Activated CD4-positive, alpha-beta T cell treated with anti-CD3 and anti-CD28 coated beads, Interleukin-10, Interleukin-2, amounts not matched to agents 100 ng/mL and 50 ng/mL, durations not matched to agents 16 hours and 8 hours (primary cell): ENCODE results near the gene DCP2.
A peak's percentile ranks its signal among the peaks of the same experiment; 100 is the strongest.

Experiments used
- DNase-seq: peaks from one replicate; pipeline ENCODE4 v3.0.0-alpha.2; 2020

DCP2 gene

GRCh38 chr5:113047733-113048652 lies 71.4 kb downstream of the DCP2 start:
- DNase-seq = no peak

- DNase-seq = no peak
Measured at GRCh38 chr5:113048931-113049330, 72.3 kb downstream of the DCP2 start.

GRCh38 chr5:113050721-113051382 lies 74.3 kb downstream of the DCP2 start:
- DNase-seq = peak; percentile 84

DNA sequence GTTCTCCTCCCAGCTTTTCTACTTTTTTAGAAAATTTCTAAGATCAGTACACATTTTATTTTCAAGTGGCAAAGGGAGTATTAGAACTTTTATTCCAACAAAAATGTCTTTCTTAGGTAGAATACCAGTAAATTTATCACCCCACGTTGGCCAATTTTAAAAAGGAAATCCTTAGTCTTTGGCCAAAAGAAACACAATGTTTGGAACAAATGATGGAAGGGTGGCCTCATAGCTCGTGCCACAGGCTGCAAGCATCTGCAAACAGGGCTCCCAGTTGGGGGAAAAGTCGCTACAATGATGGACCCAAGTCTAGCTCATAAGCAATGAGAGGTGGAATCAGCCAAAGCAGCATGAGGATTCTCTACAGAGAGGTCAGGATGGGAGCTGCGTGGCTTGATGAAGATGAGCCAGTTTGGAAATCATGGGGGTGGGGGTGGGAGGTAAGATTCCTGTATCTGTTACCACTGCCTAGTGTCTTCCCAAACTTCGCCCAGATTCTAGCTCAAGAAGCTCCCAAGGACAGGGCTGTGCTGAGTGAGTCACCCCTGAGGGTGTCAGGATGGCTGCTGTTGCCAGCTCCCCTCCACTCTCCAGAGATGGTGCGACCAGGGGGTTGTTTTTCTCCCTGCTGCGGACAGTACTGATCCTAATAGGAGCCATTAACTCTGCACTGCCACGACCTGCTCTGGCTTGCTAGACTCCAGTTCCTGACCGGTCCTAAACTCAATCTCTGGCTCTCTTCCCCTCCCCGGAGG lies 75.6 kb downstream of the DCP2 start:
- no peak for DNase-seq

DNA sequence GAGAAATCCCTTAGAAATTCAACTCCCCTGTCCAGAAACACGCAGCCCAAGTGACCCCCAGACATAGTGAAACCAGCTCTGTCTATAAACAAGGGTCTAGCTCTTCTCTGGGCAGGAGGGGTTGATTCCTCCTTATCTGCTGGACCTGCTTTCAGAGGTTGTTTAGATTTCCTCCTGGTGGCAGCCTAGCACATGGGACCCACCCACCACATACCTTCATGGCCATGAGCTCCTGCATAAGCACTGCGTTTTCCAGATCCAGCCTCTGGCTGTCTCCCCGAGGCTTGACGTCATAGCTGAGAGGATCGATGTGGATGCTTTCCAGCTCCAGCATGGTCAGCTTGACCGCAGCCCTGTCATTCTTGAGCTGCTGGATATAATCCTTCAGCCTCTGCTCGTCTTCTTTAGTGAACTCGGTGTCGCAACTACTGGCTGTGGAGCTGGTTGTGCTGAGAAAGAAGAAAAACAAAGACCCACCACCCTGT lies 77.0 kb downstream of the DCP2 start:
- no peak for DNase-seq

GRCh38 chr5:113054899-113055298 lies 78.3 kb downstream of the DCP2 start:
- DNase-seq = no peak

- no peak for DNase-seq
Measured at GRCh38 chr5:113056988-113057387, 80.4 kb downstream of the DCP2 start.

- DNase-seq = no peak
Measured at GRCh38 chr5:113057557-113057984, 81.0 kb downstream of the DCP2 start.

- DNase-seq = no peak
Measured at GRCh38 chr5:113058269-113058668, 81.7 kb downstream of the DCP2 start.

DNA sequence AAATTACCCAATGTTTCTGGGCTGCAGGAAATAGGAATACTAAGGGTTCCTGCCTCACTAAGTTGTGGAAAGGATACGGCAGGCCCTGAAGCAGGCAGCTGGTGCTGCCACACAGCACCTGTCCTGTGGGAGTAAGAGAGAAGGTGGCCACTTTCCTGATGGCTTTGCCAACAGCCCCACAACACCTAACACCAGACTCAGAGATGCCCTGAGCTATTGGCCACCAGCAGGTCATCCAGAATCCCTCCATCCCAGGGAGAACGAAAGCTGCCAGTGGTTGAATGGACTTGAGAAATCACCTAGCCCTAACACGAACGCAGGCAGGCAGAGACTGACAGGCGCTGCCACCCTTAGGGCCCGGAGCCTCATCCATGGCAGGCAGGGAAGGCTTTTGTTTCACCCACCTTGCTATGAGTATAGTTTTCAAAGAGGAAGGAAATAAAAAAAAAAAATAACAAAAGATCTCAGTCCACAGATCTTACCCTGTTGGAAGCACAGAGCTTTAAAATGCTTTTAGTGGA lies 82.2 kb downstream of the DCP2 start:
- no peak for DNase-seq

DNA sequence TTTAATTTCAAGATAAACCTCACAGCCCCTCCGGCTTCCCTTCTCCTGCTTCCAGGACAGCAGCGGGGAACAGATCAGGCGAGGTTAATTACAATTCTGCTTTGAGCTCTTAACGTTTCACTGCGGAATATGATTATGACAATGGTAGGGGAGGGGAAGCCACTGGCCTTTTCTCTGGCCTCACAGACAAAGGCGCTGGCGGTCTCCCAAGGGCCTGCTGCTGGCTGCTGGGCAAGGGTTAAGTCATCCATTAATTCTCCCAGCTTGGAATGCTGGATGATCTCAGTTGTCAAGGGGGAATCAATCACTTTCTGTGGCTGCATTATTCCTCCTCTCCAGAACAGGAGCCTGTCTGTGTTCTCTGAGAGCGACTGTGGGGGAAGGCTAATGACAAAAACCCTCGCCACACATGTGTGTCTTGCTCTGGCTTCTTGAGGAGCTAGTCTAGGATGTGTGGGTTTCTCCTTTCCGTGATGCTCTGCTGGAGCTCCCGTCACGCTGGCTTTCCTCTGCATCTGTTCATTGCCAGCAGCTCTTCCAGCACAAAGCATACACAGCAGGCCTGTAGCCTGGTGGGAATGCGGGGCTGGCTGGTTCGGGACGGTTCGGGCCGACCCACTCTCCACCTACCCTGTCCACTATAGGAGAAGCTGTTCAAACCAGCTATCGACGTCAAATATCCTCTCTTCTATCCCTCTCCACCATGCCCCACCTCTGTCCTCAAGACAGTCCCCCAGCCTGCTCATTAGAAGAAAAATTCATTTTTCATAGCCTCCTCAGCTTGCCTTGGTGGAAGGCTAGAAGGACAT lies 82.8 kb downstream of the DCP2 start:
- DNase-seq = no peak

DNA sequence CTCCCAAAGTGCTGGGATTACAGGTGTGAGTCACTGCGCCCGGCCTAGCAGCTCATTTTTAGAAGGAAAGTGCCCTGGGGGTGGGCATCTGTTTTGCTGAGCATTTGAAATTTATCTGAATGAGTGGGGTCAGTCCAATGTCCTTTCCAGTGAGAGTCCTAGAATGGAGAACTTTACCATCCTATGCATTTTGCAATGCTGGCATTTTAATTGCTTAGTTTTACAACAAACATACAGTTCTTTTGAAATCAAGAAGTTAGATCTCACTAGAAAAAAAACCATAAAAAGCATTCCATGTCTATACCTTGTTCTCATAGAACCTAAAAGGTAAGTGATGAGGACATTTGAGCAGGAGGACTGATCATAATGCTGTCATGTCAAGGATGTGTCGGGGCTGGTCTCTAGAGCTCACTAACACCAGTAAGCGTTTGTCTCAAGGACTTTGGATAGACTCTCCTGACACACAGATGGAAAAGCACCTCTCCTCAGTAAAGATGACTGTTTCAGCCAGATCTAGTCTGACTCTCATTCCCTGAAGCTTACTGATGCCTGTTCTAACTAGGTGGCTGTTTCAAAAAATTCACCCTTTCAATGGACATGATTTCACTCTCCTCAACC lies 83.9 kb downstream of the DCP2 start:
- no peak for DNase-seq

DNA sequence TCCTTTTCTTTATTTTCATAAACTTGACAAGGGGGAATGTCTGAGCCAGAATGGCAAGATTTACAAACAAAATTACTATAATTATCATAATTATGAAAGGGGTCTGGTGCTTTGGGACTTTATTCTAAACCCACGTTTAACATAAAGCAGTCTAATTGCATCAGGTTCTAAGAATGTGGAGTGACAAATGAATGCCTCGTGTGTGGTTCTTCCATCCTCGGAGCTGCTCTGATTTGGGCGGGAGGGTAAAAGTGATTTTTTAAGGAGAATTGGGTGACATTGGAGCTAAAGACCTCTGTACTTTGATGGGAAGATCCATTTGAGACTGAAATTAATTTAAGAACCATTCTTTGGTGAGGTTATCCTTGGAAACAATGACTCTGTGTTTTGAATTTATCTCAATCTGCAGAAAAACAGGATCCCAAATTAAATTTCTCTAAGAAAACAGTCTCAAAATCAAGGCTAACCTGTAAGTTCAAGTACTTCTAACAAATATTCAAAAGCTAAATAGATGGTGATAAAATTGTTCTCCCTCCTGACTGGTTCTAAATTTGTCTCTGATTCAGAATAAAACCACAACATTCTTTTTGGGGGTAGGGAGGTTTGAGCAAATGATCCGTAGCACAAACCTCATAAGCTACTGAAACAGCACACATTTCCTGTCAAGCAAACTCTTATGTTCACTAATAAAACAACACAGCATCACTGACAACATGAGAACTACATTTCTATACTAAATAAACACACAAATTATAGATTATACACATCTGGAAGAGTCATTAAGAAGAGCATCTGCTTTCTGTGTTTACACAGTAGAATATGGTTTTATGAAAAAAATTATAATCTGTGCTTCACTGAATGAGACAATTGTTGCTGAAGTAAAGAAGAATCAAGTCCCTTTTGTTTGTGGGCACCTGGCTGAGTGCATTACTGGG lies 85.5 kb downstream of the DCP2 start:
- DNase-seq = peak; percentile 80

DNA sequence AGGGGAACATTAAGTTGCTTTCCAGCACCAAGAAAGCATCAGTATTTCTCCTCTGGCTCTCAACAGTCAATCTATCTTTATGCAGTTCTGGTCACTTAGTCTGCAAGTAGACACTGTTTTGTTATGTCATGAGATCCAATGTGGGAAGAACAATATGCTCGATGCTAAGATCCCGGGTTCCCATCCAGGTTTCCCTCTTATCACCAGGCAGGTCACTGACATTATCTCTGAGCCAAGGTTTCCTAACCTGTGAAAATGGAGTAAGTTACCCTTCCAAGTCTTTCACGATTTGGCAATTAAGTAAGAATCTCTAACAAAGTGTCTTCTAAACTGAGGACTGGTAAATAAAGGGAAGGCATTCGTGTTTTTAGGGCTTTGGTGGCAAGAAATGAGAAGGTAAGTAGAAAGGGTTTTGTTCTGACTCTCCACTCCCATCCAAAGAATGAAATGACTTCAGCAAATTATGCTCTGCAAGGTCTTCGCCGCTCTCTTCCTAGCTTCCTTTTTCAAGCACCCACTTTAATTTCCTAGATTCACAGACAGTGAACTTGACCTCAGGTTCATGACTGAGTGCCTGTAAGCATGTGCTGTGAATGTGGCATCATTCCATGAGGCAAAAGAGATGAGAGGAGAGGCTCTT lies 86.4 kb downstream of the DCP2 start:
- peak; percentile 76 for DNase-seq

DNA sequence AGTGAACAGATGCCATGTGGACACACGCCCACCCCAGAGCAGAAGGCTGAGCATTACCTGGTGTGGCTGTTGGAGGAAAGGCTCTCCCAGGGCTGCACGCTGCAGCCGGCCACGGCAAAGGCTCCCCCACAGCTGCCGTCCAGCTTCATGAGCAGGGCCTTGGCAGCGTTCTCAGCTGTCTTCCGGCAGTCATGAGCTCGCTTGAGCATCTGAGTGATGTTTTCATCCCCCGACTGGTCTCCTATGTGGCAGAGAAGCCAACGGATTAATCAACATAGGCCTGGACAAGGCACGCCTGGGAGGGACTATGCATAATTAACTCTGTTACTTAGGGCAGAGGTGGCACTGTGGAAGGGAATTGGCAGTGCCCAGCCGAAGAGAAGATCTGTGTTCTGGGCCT lies 87.3 kb downstream of the DCP2 start:
- DNase-seq = no peak

DNA sequence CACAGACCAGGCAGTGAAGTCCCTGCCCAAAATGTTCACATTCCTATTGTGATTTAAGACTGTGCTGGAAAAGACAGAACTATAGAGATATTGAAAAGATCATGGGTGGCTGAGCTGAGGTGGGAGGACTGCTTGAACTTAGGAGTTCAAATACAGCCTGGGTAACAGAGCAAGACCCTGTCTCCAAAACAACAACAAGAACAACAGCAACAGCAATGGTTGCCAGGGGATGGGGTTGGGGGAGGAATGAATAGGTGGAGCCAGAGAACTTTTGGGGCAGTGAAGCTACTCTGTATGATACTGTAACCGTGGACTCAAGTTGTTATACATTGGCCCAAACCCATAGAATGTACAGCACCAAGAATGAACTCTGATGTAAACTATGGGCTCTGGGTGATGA lies 88.2 kb downstream of the DCP2 start:
- DNase-seq = no peak

- DNase-seq = no peak
Measured at GRCh38 chr5:113065626-113066025, 89.0 kb downstream of the DCP2 start.

DNA sequence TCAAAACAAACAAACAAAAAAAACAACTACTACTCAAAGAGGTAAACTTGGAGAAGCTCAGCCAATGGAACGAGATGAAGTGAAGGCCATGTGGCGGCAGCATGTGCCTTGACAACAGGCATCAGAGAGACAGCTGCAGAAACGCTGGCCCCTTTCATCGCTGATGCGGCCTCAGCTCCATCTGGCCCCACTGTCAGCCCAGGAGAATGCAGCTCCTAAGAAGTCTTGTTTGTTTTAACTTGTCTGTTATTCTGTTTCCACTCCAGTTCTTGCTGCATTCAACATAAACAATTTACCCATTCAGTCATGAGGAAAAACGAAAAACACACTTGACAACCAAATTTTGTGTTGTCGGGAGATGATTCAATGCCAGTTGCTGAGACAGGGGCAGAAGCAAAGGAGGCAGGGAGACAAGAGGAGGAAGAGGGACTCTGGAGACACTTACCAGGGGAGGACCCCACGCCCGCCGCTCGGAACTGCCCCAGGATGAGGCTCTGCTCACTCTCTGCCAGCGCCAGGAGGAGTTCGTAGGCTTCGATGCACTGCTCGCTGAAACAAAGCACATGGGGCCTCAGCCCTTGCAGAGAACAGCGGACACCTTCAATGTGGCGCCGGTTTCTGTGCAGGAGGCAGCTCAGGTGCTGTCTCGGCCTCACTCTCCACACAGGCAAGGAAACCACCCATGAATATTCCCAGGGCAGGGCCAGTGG lies 91.2 kb downstream of the DCP2 start:
- DNase-seq = no peak

DNA sequence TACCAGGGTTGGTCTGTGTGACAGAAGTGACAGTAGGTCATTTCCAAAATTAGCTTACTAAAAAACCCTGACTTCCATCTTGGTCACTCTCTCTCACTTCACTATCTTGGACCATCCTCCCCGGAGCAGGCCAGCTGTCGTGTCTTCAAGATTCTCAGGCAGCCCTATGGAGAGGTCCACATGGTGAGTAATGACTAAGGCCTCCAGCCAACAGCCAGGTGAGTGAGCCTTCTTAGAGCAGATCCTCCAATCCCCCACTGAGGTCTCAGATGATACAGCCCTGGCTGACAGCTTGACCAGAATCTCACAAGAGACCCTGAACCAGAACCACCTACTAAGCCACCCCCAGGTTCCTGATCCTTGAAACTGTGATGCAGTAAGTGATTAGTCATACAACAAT lies 92.0 kb downstream of the DCP2 start:
- no peak for DNase-seq
